K562 (cell line): ENCODE data around the gene SIRT2.

Experiments
- FOXA3 ChIP-seq, 2 experiments: fragments of 450-650 bp in 1 of 2; sonication (generic) in 1 of 2; formaldehyde crosslinking; IDR thresholded peaks in 1 of 2; conservative IDR thresholded peaks in 1 of 2; 2 replicates each; pipeline versions ENCODE4 v1.4.0 to v1.8.0; 2020 to 2022; ENCODE audit warnings: mild to moderate bottlenecking in 2 of 2, missing genetic modification reagents in 1 of 2
- FOXP1 ChIP-seq: sonication (generic); formaldehyde crosslinking; IDR thresholded peaks from 2 replicates; pipeline ENCODE4 v1.8.0; 2022; ENCODE audit warnings: mild to moderate bottlenecking, missing genetic modification reagents
- PHF8 ChIP-seq: fragments of 200-600 bp; sonication (generic); IDR thresholded peaks from 2 replicates; pipeline ENCODE4 v1.6.1; 2012; ENCODE audit warnings: mixed run types, mild to moderate bottlenecking, inconsistent platforms, low read length, moderate library complexity, borderline replicate concordance
- POLR2AphosphoS5 ChIP-seq: IDR thresholded peaks from 2 replicates; pipeline ENCODE4 v1.6.1; 2011; ENCODE audit warnings: mild to moderate bottlenecking, low read depth, low read length, moderate library complexity; ENCODE audit not compliant: control insufficient read depth, insufficient read depth
- RAD51 ChIP-seq: fragments of 450-650 bp; IDR thresholded peaks from 2 replicates; pipeline ENCODE4 v1.7.1; 2016; ENCODE audit warnings: low read depth, mild to moderate bottlenecking, borderline replicate concordance
- TAF1 ChIP-seq: IDR thresholded peaks from 2 replicates; pipeline ENCODE4 v1.6.1; 2011; ENCODE audit warnings: mild to moderate bottlenecking, low read length, moderate library complexity; ENCODE audit not compliant: insufficient read depth, control insufficient read depth, severe bottlenecking; ENCODE audit errors: extremely low read depth
- TEAD4 ChIP-seq, 2 experiments: sonication (generic) in 1 of 2; formaldehyde crosslinking in 1 of 2; IDR thresholded peaks; 2 replicates each; pipeline versions ENCODE4 v1.6.1 to v1.8.0; 2012 to 2022; ENCODE audit warnings: borderline replicate concordance in 1 of 2, inconsistent platforms in 1 of 2, low read length in 1 of 2, mild to moderate bottlenecking in 1 of 2, missing genetic modification reagents in 1 of 2

DNA sequence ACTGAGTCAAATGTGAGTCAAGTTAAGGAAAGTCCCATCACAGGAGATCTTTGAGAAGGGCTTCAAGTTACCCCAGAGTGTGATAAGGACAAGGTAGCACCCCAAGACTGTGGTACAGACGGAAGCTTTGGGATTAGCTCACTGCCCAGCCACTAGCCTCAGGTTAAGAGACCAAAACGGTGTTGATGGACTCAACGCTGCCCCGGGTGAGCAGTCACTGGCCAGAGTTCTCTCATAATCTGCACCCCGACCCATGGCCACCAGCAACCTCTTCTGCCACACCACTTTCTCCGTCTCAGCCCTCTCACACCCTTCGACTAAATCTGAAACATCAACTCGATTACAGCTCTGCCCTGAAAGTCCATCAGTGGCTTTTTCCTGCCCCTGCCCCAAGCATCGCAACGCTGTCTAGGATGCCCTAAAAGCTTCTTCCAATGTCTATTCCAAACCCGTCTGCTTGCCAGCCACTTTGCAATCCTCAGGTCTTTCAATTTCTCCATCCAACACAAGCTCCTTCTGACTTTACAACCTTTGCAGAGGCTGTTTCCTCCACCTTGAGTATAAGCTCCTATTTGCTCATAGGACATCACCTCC is 55.2 kb downstream of the SIRT2 start:
- TF ChIP-seq TAF1 (no peak), PHF8 (no peak), FOXA3 (CRISPR knock-in tag; conservative IDR thresholded peaks at IDR 0.05 in 1 of 2, IDR thresholded peaks at IDR 0.05 in 1 of 2) (no peak), TEAD4 (IDR thresholded peaks at IDR 0.05; ENCODE audit: low read length) (no peak), TEAD4 (CRISPR knock-in tag; IDR thresholded peaks at IDR 0.05; ENCODE audit: borderline replicate concordance) (no peak), FOXP1 (no peak), POLR2AphosphoS5 (no peak), RAD51 (no peak)
